Renal cortex interstitium (tissue), 11 donors: ENCODE results near the gene NR2C1. TPM values are rescaled to one million over a fixed set of nuclear protein-coding genes. Genes with fewer than 3 reads are reported as not detected.
"Not testable (repeated sequence)": the region's sequence is repeated elsewhere in the genome, so short reads cannot be mapped to it uniquely, and the experiment has no call there.

Source experiments
- DNase-seq, 11 donors: peaks; one replicate each; pipeline ENCODE4 v3.0.0-alpha.2; 2013; ENCODE audit warnings: low read depth in 9 of 11, low spot score in 4 of 11; ENCODE audit errors: extremely low read depth in 1 of 11
- polyA plus RNA-seq, 3 donors: library from polyadenylated mRNA; unstranded; fragments of 120-200 nt; gene quantifications; one replicate each; pipeline ENCODE4 v1.2.1, GENCODE V29; 2013; ENCODE audit not compliant: insufficient read length in 3 of 3

The NR2C1 gene
- polyA plus RNA-seq, 3 donors: 66.8 to 82.0 (median 74.1) TPM

DNA sequence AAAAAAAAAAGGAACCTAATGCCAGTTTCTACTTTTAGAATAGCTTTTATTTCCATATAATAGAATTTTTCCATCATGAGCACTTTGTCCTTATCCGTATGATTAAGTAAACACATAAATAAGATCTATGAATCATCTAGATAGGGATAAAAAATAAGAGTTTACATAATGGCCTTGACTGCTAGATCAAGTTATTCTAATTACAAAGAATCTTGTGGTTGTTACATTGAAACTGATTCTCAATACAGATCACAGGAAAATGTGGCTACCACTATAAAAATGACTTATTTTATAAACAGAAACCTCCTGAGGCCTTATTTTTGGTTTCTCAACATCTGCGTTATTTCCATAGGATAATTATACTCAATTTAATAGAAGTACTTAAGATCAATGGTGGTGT is 35.5 kb downstream of the NR2C1 start:
- DNase-seq: no peak

DNA sequence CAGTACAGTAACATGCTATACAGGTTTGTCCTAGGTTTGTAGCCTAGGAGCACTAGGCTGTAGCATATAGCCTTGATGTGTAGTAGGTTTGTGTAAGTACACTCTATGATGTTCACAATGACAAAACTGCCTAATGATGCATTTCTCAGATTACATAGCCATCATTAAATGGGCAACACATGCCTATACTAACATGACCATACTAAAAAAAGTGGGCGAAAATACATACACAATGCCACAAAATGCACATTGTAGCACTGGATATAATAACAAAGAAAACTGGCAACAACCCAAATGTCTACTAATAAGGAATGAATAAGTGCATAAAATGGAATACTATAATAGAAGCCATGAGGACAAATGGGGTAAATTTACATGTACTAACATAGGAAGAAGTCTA is 38.7 kb downstream of the NR2C1 start:
- DNase-seq: no peak

DNA sequence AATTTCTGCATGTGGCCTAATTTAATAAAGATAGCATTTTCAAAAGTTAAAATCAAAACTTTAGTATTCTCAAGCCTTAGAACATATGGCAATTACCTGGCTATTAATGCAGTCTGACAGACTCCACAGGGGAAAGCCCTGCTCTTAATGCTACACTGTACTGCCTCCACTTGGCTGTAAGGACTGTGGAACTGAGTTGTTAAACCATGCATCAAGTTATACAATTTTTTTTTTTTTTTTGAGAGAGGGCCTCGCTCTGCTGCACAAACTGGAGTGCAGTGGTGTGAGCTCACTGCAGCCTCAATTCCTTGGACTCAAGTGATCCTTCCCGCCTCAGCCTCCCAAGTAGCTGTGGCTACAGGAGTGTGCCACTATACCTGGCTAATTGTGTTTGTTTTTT is 50.9 kb downstream of the NR2C1 start:
- no peak for DNase-seq

DNA sequence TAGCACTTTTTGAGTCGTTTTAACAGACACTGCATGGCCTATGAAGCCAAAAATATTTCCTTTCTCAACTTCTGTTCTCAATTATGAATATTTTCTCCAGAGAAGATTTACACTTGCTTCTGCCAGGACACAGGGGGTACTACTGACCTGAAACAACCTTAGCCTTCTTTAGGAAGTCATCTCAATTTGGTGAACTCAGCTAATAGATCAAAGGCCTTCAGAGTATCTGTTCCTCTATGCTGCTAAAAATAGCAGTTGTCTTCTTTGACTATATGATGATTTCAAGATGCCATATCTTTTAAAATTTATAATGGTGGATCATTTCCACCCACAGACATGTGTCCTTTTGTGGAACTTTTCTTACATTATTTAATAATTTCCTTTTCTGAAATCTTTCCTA is 55.9 kb downstream of the NR2C1 start:
- no peak for DNase-seq

DNA sequence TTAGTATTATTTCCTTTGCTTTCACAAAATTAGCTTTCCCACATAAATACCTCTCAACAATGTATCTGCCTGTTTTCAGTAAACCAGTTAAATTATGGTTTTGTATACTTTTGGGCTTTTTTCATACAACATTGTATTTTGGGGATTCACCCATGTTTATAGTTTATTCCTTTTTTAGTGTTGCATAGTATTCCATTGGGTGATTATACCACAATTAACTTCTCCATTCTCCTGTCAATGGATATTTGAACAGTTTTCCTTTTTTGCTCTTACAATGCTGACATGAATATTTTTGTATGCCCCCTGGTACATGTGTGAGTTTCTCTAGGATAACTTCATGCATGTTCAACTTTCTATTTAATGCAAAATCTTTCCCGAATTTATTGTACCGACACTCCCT is 57.3 kb downstream of the NR2C1 start:
- DNase-seq: no peak

DNA sequence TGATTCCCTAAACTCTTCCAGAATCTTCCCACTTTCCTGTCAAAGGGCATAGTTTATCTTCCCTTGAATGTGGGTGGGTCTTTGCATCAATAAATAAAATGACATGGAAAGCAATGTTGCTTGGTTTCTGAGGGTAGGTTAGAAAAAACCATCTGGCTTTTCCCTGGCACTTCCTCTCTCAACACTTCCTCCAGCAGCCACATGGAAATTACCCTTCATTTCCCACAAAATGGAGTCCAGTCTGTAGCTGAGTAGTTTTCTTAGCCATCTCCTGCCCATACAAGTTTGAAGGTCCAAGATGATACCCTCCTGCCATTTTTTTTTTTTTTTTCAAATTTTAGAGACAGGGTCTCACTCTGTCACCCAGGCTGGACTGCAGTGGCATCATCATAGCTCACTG is 58.9 kb downstream of the NR2C1 start:
- DNase-seq: no peak

DNA sequence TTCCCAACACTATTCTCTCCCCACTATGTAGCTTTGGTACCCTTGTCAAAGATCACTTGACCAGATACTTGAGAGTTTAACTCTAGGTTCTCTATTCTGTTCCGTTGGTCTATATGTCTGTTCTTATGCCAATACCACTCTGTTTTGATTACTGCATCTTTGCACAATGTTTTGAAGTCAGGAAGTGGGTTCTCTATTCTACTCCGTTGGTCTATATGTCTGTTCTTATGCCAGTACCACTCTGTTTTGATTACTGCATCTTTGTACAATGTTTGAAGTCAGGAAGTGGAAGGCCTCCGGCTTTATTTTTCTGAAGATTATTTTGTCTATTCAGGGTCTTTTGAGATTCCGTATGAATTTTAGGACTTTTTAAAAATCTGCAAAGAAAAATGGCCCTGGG is 67.2 kb downstream of the NR2C1 start:
- no peak for DNase-seq

DNA sequence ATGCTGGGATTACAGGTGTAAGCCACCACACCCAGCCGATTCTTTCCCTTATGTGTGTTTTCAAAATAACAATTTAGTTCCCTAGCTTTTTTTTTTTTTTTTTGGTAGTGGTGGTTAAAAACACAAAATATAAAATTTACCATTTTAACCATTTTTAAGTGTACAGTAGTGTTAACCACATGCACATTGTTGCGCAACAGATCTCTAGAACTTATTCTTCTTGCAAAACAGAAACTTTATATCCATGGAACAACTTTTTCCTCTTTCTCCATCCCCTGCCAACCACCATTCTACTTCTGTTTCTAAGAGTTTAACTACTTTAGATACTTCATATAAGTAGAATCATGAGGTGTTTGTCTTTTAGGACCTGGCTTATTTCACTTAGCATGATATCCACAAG is 68.8 kb downstream of the NR2C1 start:
- no peak for DNase-seq

DNA sequence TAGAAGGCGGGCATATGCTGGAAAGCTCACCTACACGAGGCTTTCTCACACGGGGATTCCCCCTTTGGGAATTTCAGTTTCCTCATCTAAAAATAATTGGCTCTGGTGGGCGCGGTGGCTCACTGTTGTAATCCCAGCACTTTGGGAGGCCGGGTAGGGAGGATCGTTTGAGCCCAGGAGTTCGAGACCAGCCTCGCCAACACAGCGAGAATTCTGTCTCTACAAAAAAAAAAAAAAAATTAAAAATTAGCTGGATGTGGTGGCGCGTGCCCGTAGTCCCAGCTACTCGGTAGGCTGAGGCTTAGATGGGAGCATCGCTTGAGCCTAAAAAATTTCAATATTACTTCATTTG is 69.5 kb downstream of the NR2C1 start:
- DNase-seq: no peak

DNA sequence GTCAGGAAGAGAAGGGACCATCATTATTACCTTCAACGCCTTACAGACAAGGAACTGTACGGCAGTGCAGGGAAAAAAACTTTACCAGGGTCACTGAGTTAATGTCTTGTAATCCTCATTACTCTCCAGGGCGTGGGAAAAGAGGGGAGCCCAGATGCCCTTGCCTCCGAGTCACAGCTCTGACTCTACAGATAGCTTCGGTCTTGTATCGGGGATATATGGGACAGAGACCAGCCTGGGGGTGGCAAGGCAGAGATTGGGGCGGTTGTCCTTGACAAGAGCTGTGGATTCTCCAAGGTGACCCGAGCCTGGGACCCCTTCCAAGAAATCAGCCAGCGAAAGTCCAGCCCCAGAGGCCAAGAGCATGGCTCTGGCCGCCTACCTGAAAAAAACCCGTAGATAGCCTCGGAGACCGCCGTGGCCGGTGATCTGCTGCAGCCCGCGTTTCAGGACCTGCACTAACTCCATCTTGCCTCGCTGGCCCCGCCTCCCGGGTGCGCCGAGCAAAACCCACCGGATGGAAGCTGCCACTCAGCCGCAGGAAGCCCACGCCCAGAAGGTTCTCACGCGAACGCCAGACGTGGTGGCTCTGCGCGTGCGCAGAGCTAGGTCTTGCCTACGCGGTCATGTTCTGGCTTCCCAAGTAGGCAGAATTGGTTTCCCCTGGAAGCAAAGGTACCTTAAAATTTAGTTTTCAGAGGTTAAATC is 70.1 kb downstream of the NR2C1 start, which contains the start of gene NDUFA12:
NDUFA12 (minus strand) TSS at position 485 of the 708 bp plus-strand sequence; CDS start at position 468, 17 bp downstream.
- peak; percentile 87 to 96 (median 93) for DNase-seq

DNA sequence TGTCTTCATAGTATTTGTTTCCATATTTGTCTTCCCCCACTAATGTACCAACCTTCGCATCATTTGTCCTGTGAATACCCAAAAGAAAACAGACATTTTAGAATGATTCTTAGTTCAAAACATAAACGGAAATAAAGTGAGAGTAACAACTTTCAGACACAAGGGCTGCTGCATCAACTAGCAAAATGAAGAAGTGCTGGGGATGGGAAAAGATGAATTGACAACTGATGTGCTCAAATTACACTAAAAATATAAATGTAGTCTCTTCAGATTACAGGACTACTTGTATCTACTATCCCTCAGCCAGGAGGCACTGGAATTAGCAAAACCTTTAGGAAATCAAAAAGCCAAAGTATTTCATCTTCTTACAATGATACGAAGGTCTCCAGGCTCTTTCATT is 70.7 kb downstream of the NR2C1 start:
- no peak for DNase-seq

DNA sequence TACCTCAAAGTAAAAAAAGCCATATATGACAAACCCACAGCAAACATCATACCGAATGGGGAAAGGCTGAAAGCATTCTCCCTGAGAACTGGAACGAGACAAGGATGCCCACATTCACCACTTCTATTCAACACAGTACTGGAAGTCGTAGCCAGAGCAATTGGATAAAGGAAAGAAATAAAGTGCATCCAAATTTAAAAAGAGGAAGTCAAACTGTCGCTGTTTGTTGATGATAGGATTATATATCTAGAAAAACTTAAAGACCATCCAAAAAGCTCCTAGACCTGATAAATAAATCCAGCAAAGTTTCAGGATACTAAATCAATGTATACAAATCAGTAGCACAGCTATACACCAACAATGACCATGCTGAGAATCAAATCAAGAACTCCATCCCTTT is 75.1 kb downstream of the NR2C1 start:
- no peak for DNase-seq

DNA sequence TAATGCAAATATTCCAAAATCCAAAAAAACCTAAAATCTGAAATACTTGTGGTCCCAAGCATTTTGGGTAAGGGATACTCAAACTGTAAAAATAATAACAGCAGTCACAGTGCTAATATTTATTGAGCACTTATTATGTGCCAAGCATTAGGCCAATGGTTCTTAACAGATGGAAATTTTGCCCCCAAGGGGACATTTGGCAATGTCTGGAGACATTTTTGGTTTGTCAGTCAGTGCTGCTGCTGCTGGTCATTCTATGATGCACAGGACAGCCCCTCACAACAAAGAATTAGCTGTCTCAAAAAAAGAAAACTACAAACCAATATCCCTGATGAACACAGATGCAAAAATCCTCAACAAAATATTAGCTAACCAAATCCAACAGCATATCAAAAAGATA is 75.7 kb downstream of the NR2C1 start:
- DNase-seq: no peak

DNA sequence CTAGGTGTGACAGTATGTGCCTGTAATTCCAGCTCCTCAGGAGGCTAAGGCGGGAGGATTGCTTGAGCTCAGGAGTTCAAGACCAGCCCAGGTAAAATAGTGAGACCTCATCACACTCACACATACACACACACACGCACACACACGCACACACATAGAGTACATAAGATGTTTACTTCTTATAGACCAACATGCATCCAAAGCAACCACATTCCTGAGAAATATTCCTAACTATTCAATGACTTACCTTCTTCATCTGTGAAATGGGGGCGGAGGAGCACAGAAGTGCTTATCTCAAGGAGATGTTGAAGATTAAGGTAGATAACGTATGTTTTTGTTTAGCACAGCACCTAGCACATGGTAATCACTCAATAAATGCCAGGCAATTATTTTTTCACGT is 76.4 kb downstream of the NR2C1 start:
- DNase-seq: no peak

DNA sequence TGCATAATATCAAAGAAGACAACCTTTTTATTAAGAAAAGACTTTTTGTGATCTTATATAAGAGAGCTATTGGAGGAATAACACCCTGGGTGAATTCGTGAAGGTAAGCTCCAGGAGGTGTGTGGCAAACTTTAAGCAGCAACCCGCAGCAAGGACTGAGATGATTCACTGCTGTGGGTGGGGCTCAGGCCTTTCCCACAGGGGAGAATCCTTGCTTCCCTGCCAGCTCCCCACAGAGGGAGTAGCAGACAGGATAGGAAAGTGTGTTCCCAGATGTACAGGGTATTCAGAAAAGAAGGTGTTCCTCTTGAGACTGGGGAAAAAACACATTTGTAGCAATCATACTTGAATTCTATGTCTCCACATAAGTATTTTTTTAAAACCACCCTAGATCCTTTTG is 79.1 kb downstream of the NR2C1 start:
- DNase-seq: no peak

DNA sequence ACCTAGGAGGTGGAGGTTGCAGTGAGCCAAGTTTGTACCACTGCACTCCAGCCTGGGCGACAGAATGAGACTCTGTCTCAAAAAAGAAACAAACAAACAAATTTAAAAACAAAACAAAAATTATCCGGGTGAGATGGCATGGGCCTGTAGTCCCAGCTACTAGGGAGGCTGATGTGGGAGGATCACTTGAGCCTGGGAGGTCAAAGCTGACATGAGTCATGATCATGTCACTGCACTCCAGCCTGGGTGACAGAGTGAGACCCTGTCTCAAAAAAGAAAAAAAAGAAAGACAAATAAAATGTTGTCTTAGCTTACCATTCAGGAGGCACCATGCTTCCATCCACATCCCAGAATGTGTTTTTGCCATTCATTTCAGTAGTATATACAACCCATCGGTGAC is 79.6 kb downstream of the NR2C1 start:
- DNase-seq: not testable (repeated sequence)

DNA sequence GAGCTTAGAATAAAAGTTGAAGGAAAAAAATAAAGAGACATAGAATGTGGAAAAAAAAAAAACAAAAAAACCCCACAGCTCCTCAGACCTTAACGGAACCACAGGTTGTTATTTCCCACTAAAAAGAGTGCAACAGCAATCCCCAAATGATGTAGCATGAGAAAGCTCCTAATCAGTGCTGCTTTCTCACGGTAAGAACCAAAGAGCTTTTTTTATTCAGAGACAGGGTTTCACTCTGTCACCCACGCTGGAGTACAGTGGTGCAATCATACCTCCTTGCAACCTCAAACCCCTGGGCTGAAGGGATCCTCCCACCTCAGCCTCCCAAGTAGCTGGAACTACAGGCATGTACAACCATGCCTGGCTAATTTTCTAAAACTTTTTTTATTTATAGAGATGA is 83.2 kb downstream of the NR2C1 start:
- no peak for DNase-seq

DNA sequence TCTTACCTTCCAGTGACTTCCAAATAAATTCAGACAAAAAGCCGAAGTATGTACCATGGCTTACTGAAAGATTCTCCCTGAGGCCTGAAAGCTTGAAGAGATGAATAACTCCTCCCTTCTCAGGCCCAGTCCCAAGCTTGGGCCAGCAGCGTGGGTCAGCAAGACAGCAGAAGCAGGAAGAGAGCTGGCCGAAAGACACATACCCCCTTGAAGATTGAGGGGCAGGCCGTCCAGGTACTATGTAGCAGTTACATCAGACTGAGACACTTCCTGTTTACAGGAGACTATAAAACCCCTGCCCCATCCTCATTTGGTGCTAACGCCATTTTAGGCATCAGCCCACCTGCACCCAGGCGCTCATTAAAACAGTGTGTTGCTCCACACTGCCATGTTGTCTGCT is 84.9 kb downstream of the NR2C1 start:
- no peak for DNase-seq

DNA sequence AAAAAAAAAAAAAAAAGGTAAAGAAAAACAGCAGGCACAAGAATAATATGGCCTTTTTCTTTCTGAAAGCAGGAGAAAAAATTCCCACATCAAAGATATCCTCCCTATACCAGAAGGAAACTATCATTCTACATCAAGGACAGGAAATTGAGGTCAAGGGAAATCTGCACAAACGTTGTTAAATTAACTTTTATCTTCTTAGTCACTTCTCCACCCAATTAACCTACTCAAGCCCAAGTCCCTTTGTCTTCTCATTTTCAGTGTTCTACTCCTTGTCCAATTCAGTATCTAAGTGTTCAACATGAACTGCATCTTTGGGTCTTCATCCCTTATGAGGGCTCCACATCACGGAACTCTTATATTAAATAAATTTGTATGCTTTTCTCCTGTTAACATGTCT is 85.6 kb downstream of the NR2C1 start:
- DNase-seq: no peak

DNA sequence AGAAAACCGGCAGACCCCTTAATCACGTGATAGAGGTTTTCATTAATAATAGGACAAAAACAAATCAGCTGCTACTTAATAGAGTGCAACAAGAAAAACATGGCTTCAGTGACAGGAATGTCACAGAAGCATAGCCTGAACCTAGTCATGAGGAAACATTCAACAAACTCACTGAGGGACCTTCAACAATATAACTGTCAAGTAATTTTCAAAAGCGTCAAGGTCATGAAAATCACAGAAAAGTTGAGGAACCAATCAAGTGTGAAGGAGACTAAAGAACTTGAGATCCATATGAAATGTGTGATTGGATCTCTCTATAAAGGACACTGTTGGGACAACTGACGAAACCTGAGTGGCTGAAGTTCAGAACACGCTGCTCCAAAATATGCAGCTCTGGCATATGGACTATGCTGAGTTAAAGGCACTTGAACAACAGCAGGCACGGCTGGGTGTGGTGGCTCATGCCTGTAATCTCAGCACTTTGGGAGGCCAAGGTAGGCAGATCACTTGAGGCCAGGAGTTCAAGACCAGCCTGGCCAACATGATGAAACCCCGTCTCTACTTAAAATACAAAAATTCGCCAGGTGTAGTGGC is 86.2 kb downstream of the NR2C1 start:
- DNase-seq: peak in 4 of 11 donors; percentile 8 to 35 (median 18)

DNA sequence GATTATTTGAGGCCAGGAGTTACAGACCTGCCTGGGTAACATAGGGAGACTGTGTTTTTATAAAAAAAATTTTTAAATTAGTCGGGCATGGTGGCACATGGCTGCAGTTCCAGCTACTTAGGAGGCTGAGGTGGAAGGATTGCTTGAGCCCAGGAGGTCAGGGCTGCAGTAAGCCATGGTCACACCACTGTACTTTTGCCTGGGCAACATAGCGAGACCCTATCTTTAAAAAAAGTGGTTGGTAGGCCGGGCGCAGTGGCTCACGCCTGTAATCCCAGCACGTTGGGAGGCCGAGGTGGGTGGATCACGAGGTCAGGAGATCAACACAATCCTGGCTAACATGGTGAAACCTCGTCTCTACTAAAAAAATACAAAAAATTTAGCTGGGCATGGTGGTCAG is 88.3 kb downstream of the NR2C1 start:
- DNase-seq: not testable (repeated sequence)
